Measurements from ENCODE around the gene ZNF483.
"Not testable (repeated sequence)": the region's sequence is repeated elsewhere in the genome, so short reads cannot be mapped to it uniquely, and the experiment has no call there.

The ZNF483 gene

DNA sequence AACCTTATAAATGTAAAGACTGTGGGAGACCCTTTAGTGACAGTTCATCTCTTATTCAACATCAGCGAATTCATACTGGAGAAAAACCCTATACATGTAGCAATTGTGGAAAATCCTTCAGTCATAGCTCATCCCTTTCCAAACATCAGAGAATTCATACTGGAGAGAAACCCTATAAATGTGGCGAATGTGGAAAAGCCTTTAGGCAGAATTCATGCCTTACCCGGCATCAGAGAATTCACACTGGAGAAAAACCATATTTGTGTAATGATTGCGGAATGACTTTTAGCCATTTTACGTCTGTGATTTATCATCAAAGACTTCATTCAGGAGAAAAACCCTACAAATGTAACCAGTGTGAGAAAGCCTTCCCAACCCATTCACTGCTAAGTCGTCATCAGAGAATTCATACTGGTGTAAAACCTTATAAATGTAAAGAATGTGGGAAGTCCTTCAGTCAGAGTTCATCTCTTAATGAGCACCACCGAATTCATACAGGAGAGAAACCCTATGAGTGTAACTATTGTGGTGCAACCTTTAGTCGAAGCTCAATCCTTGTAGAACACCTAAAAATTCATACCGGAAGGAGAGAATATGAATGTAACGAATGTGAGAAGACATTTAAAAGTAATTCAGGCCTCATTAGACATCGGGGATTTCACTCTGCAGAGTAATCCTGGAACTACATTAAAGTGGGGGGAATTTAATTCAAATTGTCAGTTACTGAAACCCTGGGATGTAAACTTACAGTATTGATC lies 17.7 kb downstream of the ZNF483 start:
- DNase-seq (ENCODE audit: low spot score), result no peak

- DNase-seq (ENCODE audit: low spot score), result no peak
Observed at GRCh38 chr9:111548623-111549022, 23.6 kb downstream of the ZNF483 start.

DNA sequence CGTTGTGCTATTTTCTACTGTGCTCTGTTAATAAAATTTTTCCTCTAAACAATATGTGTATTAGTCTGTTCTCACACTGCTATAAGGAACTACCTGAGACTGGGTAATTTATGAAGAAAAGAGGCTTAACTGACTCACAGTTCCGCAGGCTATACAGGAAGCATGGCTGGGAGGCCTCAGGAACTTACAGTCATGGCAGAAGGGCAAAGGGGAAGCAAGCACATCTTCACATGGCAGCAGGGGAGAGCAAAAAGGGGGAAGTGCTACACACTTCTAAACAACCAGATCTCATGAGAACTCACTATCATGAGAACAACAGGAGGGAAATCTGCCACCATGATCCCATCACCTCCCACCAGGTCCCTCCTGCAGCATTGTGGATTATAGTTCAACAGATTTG lies 30.4 kb downstream of the ZNF483 start:
- DNase-seq (ENCODE audit: low spot score), result not testable (repeated sequence)

GRCh38 chr9:111559000-111559610 lies 34.1 kb downstream of the ZNF483 start:
- DNase-seq (ENCODE audit: low spot score), result peak; percentile 50

GRCh38 chr9:111561165-111561719 lies 36.3 kb downstream of the ZNF483 start:
- DNase-seq (ENCODE audit: low spot score), result no peak

GRCh38 chr9:111566234-111566633 lies 41.3 kb downstream of the ZNF483 start:
- peak; percentile 14 for DNase-seq (ENCODE audit: low spot score)

DNA sequence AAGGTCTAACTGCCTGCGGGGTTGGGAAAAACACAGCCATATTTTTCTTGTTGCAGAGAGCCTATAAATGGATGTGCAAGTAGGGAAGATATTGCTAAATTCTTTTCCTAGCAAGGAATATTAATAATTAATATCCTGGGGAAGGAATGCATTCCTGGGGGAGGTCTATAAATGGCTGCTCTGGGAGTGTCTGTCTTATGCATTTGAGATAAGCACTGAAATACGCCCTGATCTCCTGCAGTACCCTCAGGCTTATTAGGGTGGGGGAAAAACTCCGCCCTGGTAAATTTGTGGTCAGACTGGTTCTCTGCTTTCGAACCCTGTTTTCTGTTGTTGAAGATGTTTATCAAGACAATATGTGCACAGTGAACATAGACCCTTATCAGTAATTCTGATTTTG lies 43.1 kb downstream of the ZNF483 start:
- not testable (repeated sequence) for DNase-seq (ENCODE audit: low spot score)

DNA sequence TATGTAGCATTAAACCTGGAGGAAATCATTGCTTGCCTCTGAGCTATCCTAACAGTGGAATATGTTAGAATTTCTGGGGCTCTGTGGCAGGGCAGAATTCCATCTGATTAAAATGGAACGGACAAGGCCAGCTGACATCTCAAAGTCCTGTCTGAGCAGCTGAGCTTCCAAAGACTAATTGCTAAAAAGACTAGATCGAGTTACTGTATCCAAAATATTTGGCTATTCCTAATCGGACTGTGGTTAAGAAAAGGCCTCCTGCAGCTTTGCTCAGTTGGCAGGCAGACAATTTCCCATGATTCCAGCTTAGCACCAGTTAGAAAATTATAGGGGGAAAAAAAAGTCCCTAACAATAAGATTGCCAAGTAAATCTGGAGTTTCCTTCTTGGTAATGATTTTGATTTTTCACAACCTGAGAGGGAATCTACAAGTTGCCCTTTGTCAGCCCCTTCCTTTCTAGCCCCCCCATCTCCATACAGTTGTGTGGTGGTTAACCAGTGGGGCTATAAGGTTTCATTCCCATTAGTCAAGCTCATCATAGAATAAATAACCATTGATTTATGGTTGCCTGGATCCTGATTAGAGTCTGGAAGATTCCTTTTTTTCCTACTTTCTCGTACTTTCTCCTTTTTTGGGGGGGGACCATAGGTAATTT lies 48.1 kb downstream of the ZNF483 start:
- DNase-seq (ENCODE audit: low spot score), result peak; percentile 77

- peak; percentile 25 for DNase-seq (ENCODE audit: low spot score)
Observed at GRCh38 chr9:111582888-111583287, 57.9 kb downstream of the ZNF483 start.

DNA sequence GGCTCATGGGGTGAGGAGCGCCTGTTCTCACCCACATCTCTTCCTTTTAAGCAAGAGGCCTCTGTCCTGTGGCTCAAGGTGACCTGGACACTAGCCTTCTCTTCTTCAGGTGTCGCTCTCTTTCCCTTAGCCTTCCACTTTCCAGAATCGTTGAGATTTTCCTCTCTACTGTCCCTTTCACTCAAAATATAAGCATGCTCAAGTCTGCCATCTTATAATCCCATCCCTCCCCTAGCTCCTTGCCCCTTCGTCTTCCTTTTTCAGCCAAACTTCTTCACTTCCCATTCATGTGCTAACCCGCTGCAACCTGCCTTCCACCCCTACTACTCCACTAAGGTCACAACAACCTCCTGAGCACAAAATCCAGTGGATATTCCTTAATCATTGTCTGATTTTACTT lies 61.4 kb downstream of the ZNF483 start:
- no peak for DNase-seq (ENCODE audit: low spot score)

DNA sequence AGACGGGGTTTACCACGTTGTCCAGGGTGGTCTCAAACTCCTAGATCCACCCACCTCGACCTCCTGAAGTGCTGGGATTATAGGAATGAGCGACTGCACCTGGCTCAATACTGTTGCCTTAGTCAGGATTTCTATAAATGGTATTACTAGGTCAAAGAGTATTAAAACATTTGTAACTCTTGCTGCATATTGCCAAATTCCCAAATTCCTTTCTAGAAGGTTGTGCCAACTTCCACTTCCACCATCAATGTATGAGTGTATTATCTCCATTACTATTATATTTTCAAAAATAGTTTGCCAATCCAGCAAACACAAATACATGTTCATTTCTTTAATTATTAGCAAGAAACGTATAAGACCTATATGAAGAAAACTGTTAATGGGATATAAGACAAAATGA lies 63.9 kb downstream of the ZNF483 start:
- DNase-seq (ENCODE audit: low spot score), result no peak

GRCh38 chr9:111597852-111598732 lies 73.1 kb downstream of the ZNF483 start:
- DNase-seq (ENCODE audit: low spot score), result peak; percentile 64

- peak; percentile 35 for DNase-seq (ENCODE audit: low spot score)
Observed at GRCh38 chr9:111598733-111599091, 73.7 kb downstream of the ZNF483 start.

DNA sequence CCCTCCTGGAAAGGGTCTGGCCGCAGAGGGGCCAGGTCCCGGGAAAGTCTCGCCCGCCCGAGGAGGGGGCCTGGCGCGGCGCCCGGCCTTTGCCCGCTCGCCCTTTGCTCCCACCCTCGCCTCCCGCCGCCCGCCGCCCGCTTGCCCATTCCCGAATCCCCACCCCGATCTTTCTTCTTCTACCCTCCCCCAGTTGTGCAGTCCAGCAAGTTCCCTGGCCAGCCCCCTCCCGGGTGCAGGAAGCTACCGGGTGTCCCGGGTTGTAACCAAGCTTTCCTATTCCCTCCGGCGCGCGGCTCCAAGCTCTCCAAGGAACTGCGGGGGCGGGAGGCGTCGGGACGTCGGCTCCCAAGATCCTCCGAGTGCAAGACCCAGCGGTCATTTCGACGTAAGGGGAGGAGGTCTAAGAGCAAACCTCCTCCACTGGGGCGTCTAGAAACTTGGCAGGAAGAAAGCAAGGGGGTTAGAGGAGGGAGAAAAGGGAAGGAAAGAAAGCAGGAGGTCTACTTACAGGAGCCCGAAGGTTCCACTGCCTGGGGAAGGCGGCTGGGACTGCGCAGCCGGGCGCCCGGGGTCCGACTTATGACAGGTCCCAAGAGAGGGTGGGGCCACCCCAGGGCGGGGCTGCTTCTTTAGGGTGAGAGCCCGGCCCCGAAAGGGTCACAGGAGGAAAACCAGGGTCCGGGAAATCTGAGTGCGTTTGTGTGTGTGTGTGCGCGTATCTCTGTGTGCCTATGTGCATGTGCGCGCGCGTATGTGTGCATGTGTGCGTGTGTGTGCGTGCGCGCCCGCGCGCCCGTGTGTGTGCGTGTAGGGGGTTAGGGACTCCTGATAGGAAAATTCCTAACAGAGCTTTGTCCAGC lies 74.3 kb downstream of the ZNF483 start, which contains the start of gene PTGR1:
TSS of gene PTGR1 (minus strand) at position 556 of the 863 bp plus-strand sequence. CDS start 2,225 bp downstream, outside the sequence.
- peak; percentile 91 for DNase-seq (ENCODE audit: low spot score)

- DNase-seq (ENCODE audit: low spot score), result no peak
Observed at GRCh38 chr9:111599955-111600343, 75.0 kb downstream of the ZNF483 start.

DNA sequence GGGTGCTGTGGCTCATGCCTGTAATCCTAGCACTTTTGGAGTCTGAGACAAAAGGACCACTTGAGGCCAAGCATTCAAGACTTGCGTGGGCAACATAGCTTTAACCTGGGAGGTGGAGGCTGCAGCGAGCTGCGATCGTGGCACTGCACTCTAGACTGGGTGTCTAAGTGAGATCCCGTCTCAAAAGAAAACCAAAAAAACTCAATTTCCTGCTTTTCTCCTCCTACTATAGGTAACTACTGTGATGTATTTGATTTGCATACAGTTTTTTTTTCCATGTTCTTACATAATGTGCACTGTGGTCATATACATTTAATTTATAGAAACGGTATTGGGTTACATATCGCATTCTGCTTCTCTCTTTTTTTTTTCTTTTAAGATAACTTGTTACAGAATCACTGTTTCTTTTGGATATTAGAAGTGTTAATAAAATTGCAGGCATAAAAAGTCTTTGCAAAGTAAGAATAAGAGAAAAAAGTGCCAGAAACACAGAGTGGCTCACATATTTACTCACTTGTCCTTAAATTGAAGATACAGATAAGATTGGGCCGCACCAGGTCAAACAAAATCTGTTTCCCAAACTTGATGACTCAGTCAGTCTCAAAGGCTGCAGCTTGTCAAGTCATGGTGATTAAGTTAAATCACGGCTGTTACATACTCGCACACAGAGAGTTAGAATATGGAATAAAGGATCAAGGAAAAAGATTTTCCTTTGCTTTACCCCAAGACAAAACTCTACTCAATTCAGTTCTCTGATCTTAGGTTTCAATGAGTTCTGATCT lies 76.4 kb downstream of the ZNF483 start:
- no peak for DNase-seq (ENCODE audit: low spot score)

- no peak for DNase-seq (ENCODE audit: low spot score)
Observed at GRCh38 chr9:111603041-111603440, 78.1 kb downstream of the ZNF483 start.

DNA sequence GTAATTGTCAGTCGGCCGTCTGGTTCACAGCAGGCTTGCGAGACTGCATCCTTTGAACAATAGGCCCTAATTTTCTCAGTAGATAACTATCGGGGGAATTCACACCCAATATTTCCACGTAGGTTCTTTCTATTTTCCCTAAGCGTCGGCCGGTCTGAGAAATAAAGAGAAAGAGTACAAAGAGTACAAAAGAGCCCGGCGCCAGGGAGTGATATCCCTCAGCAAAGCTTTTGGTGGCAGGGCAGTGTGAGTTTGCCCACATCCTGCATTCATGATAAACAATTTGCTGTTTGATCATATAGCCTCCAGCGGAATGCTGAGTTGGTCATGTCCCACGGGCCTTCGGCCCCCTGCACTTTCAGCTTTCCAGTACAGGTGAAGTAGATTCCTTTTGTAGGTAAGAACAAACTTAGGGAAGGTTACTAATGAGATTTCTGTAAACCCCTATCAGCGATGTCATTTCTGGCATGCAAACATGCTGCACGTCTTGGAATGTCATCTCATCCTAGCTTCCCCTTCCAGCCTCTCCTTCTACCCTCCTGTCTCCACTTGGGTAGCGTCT lies 79.2 kb downstream of the ZNF483 start:
- no peak for DNase-seq (ENCODE audit: low spot score)

- DNase-seq (ENCODE audit: low spot score), result no peak
Observed at GRCh38 chr9:111605041-111605559, 80.1 kb downstream of the ZNF483 start.
